HG03025 (cell line): ENCODE results near the gene SNRK.
"Not testable (repeated sequence)": the region's sequence is repeated elsewhere in the genome, so short reads cannot be mapped to it uniquely, and the experiment has no call there.

Source experiments
- ATAC-seq: cut with Tn5 transposase; IDR thresholded peaks from one replicate; pipeline ENCODE4 v1.9.1; 2021; ENCODE audit warnings: mild to moderate bottlenecking, moderate library complexity; ENCODE audit not compliant: unreplicated experiment, low FRiP score

SNRK gene

DNA sequence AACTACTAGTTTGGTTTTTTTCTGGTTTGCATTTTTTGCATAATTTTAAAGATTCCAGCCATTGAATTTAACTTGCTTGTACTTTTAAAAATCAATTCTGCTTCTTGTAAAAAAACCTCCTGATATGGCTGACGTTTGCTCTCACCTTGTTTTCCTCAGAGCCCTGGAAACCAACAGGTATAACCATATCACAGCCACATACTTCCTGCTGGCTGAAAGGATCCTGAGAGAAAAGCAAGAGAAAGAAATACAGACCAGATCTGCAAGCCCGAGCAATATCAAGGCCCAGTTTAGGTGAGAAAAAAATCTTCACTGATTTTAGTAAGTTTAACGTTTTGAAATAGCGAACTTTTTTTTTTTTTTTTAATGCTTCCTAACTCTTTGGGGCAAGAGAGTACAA, 56.8 kb downstream of the SNRK start:
- no peak for ATAC-seq

- no peak for ATAC-seq
Measured at GRCh38 chr3:43343815-43344214, 57.5 kb downstream of the SNRK start.

- no peak for ATAC-seq
Measured at GRCh38 chr3:43344520-43344919, 58.2 kb downstream of the SNRK start.

DNA sequence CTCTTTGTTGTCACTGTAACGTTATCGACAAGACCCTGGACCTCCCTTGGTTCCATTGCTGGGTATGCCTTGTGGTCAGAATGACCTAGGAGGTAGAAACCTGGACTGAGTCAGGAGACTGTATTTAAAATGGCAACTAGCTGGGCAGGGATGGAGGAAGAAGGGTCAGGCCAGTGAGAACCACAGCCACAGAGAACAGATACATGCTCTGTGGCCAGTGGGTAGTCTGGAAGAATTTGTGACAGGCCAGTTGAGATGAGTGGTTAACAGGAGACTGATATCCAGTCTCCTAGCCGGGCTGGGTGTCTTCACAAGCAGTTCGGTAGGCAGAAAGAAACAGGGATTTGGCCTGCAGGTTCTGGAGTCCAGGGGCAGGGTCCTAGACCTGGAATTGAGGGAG, 58.9 kb downstream of the SNRK start:
- no peak for ATAC-seq

DNA sequence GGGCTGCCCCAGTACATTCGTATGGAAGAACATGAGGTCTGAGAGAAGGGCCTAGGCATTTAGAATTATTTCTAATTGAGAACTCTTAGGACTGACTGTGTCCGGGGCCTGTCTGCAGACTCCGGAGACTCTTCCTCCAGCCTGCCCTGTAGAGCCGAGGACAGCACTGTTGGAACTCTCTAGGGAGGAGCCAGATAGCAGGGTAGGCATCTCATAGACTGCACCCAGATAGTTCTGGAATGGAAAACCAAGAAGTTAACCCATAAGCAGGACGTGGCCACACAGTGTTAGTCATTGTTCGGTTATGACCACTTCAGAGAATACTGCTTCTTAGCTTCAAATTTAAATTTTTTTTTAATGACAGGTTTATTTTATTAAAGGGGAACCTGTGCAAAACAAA, 59.5 kb downstream of the SNRK start:
- no peak for ATAC-seq

DNA sequence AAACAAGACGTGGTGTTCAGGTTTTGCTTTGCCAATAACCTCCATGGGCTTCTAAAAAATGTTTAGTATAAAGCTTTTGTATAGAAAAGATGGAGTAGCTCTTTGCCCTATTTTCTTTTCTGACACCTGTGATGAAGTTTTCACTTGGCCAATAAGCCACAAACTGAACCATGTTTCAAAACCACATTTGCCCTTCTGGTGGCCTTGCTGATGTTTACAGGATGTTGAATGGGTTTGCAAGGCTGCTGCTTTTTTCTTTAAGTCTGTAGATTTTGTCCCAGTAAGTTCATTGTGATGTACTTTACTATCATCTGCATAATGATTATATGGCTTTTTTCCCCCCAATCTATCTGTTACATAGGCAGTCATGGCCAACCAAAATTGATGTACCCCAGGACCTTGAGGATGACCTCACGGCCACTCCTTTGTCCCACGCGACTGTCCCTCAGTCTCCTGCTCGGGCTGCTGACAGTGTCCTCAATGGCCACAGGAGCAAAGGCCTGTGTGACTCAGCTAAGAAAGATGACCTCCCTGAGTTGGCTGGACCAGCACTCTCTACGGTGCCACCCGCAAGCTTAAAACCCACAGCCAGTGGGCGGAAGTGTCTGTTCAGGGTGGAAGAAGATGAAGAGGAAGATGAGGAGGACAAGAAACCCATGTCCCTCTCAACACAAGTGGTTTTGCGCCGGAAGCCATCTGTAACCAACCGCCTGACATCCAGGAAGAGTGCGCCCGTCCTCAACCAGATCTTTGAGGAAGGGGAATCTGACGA, 60.8 kb downstream of the SNRK start:
- ATAC-seq = no peak

DNA sequence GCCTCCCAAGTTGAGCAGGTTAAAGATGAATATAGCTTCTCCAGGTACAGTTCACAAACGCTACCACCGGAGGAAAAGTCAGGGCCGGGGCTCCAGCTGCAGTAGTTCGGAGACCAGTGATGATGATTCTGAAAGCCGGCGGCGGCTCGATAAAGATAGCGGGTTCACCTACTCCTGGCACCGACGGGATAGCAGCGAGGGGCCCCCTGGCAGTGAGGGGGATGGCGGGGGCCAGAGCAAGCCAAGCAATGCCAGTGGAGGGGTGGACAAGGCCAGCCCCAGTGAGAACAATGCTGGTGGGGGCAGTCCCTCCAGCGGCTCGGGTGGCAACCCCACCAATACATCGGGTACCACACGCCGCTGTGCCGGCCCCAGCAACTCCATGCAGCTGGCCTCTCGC, 61.4 kb downstream of the SNRK start:
- ATAC-seq = no peak

DNA sequence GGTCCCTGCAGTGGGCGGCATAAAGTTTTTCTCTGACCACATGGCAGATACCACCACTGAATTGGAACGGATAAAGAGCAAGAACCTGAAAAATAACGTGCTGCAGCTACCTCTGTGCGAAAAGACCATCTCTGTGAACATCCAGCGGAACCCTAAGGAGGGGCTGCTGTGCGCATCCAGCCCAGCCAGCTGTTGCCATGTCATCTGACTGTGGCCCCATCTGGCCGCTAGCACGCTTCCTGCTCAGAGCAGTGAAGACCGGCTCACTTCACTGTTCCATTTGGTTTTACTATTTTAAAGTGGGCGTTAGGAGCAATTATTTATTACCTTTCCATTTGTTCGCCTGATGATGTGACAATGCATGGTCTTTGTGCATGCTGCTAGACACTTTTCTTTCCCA, 62.0 kb downstream of the SNRK start:
- ATAC-seq = no peak

- ATAC-seq = no peak
Measured at GRCh38 chr3:43348852-43349574, 62.7 kb downstream of the SNRK start.

- no peak for ATAC-seq
Measured at GRCh38 chr3:43349716-43350115, 63.4 kb downstream of the SNRK start.

GRCh38 chr3:43353393-43353792, 67.1 kb downstream of the SNRK start:
- ATAC-seq = no peak

- no peak for ATAC-seq
Measured at GRCh38 chr3:43353923-43354670, 67.8 kb downstream of the SNRK start.

DNA sequence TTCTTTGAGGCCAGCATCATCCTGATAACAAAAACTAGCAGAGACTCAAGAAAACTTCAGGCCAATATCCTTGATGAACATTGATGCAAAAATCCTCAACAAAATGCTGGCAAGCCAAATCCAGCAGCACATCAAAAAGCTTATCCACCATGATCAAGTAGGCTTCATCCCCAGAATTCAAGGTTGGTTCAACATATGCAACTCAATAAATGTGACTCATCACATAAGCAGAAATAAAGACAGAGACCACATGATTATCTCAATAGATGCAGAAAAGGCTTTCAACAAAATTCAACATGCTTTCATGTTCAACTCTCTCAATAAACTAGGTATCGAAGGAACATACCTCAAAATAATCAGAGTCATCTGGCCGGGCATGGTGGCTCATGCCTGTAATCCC, 69.7 kb downstream of the SNRK start:
- ATAC-seq = not testable (repeated sequence)

- ATAC-seq = no peak
Measured at GRCh38 chr3:43361077-43361476, 74.7 kb downstream of the SNRK start.

DNA sequence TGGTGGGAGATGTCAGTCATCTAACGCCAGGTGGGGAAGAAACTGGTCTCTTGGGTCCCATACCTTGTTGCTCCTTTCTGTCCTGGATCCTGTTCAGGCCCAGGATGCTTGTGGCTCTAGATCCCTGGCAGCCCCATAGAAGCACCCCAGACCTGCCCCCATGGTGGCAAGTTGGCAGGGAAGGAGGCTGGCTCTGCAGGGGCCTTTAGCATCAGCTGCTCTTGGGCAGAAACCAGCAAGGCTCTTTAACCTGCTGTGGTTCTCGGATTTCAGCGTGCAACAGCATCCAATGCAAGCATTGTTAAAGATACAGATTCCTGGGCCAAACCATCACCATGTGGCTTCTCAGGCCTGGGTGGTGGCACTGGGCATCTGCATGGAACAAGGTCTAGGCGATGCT, 75.8 kb downstream of the SNRK start:
- ATAC-seq = no peak

- no peak for ATAC-seq
Measured at GRCh38 chr3:43362961-43363360, 76.6 kb downstream of the SNRK start.

DNA sequence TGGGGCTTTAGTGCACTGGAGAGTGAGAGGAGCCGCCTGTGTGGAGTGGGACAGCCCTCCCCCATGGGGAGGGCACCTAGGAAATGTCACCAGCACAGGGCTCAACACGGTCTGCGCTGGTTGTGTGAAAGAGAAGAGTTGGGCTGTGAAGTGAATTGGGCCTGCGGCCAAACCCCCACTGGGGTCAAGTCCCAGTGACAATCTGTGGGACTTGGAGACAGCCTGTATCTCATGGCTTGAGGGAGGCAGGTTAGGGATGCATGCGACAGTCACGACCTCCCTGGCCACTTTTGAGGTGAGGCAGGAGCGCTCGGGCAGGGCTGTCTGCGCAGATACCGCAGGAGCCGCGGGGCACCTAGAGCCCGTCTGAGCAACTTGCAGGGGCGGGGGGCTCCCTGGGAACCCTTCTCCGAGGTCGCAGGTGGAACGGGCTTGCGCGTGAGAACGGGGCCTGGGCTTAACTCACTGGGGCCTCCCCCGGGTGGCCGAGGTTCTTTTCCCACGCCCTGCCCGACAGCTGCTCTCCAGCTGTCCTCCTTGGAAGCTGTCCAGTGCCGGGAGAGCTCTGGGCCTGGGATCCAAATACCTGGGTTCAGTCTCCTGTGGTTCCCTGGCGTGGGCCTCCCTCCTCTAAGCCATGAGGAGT, 77.4 kb downstream of the SNRK start:
- no peak for ATAC-seq

GRCh38 chr3:43364494-43364893, 78.2 kb downstream of the SNRK start:
- no peak for ATAC-seq

DNA sequence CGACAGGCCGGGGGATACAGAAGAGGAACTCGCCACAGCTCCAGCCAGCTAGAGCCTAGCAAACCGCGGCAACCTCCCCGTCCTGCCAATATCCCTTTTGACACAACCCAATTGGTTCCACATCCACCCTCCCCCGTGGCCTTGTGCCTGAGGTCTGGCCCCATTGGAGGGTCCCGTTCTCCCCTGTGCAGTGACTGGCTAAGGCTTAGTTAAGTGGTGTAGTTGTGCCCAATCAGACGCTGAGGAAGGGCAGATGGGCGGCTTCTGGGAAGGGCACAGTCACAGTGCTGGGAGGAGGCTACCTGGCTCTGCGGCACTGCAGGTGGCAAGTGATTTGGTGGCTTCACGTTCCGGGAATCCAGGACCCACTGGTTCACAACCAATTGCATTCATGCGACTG, 78.6 kb downstream of the SNRK start:
- no peak for ATAC-seq

DNA sequence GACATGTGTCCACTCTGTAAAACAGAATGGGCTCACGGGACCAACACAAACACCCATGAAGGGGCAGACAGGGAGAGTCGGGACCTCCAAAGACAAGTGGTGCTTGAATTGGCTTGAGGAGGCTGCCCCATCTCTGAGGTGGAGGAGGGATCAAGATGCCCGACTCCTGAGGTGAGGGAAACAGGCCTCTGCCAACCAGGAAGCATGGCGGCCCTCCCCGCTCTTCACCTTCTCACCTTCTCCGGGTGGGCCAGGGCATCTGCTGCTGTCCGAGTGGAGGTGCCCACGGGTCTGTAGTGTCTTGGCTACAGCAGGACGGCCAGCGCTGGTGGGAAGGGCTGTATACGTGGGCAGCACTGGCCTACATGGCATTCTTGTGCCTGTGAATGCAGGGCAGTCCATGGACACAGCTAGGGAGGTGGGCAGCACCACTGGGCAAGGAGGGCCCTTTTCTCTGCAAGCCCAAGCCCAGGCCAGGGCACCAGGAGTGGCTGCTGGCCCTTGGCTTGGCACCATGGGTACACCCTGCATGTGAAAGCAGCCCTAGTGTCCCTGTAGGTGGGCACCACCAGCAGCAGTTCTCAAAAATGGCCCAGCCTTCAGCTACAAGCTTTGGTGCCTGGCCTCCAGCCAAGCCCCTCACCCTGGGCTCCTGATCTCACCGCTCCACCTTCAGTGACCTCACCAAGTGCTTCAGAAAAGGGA, 79.4 kb downstream of the SNRK start:
- no peak for ATAC-seq
